Tongue (tissue), 2 donors: ENCODE results near the gene TUT1. TPM values are rescaled to one million over a fixed set of nuclear protein-coding genes. Genes with fewer than 3 reads are reported as not detected.
"Not testable (repeated sequence)": the region's sequence is repeated elsewhere in the genome, so short reads cannot be mapped to it uniquely, and the experiment has no call there.

ENCODE experiments used
- DNase-seq: peaks from one replicate; pipeline ENCODE4 v3.0.0-alpha.2; 2015
- total RNA-seq: library from RNA; depleted of rRNA; stranded (reverse); fragments of >200 nt; gene quantifications from one replicate; pipeline ENCODE4 v1.2.3, GENCODE V29; 2014

The TUT1 gene
- total RNA-seq, 1 donor from 2014 or later = 5.8 TPM

DNA sequence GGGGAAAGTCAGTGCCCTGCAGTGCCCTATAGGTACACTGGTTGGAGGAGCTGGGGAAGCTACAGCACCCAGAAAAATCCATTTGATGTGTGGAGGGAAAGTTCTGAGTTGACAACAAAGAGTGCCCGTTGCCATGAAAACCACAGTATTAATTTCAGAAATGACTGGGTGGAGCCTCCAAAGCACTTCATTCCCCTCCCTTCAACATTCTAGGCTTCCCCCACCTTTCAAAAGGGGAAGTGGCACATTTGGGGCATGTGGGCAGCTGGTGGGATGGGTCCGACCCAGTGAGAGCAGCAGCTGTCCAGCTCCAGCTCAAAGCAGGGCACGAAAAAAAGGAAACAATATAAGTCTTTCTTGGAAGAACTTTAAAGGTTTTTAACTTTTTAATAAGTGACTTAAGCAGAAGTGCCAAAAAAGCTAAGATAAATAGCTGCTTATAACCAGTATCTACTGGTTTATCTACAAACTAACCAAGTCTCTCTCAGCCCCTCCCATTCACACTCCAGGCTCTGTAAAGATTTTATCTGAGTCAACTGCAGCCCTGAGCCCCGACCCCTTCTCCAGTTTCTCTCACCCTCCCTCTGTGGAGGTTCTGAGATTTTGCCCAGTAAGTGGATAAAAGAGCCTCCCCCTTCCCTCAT lies 35.7 kb downstream of the TUT1 start:
- DNase-seq = peak; percentile 94

- DNase-seq = peak; percentile 93
These were observed 36.7 kb downstream of the TUT1 start for GRCh38 chr11:62554387-62555167.

DNA sequence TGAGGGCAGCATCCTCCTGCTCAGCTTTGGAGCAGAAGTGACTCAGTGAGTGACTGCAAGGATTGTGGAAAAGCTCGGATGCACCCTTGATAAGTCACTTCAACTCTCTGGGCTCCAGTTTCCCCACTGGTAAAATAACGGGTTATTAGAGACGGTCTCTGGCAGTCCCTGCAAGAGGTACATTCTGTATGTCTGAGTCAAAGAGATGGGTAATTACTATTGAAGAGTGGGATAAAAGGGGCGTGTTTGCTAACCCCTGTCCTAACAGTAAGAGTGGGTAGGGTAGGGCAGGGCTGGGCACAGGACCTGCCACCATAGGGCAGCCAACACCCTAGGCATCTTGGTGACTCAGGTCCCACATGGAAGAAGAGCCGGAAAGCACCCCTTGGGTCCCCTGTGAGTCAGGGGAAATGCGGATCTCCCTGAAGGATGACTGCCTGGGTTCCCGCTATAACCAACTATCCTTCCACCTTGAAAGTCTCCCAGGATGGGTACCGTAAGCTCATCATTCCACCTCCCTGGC lies 37.4 kb downstream of the TUT1 start:
- no peak for DNase-seq

DNA sequence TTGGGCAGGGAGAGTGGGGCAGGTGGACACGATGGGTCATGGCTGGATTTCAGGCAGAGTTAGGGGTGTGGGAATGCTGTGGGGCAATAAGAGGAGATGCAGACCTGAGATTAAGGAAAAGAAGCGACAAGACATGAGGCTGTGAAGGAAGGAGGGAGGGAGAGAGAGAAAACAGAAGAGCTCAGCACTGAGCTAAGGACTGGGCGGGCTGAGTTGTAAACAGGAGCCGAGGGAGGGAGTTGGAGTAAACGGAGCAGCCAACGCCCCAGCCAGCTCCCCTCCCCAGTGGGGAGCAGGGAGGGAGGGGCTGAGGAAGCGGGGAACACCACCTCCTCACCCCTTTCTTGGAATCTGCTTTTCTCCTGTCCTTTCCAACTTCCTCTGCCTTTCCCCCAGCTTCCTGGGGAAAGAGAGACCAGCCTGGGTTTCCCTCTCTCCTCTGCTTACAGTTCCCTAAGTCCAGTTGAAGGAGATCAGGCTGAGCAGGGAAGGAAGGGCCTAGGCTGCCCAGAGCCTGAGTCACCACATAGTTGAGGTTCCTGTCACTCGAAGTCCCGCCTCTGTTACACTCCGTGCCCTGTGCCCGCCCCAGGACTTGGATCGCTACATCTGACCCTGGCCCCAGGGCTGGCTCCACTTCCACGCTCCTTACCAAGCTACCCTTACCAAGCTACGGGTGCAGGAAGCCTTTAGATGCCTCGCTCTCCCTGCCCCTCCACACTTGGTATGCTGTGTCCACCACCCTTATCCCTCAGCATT lies 38.1 kb downstream of the TUT1 start:
- peak; percentile 92 for DNase-seq

GRCh38 chr11:62552485-62553079 lies 38.7 kb downstream of the TUT1 start:
- DNase-seq = peak; percentile 84

GRCh38 chr11:62550478-62550877 lies 40.8 kb downstream of the TUT1 start:
- not testable (repeated sequence) for DNase-seq

GRCh38 chr11:62548545-62549335 lies 42.6 kb downstream of the TUT1 start:
- DNase-seq = no peak

DNA sequence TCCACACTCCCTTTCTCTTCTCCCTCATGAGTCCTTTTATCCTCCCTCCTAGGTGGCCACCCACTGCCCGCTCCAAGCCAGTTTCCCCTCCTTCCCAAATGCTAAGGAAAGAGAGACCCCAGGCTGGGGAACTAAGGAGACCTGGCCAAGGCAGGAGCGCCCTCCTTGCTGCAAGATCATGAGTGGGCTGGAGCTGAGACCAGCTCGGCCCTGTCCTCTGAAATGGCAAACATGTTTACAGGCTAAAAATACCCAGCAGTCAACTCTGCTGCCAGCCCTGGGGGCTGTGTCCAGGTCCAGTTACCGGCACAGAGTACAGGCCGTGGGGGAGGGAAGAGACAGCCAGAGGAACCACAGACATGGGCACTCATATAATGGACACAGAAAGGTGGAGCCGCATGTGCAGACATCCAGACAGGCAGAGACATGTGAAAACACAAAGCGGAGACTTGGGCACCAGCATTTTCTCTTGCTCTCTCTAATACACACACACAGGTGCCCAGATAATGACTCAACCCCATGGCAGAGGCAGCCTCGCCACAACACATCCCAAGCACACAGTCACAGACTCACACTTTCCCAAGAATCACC lies 43.5 kb downstream of the TUT1 start:
- DNase-seq = peak; percentile 65

DNA sequence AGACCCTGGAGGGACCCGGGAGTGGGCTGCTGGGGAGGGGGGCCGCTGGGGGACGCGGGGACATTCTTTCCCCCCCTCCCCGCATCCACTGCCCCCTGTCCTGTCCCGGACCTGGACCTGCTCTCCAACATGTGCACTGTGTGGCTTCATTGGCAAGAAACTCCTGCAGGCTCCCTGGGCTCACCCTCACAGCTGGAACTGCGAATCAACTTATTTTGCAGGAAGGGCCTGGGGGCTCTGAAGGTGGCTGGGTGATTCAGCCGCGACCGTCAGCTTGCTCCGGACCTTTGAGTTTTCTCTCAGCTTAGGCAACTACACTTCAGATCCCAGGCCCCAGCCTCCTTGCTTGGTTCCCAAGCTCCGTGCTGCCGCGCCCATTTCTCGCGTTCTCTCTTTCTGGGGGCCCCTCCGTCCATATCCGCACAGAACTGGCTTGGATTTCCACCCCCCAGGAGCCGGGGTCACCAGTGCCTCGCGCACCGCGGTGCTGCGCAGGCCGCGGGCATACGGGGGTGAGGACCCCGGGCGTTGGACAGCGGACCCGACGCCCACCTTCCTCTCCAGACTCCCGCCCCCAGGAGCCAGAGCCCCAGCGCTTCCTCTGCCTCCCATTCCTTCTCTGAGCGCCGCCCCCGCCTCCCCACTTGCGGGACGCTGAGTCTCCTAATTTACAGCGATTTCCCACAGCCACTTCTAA lies 44.2 kb downstream of the TUT1 start:
- DNase-seq = peak; percentile 66

DNA sequence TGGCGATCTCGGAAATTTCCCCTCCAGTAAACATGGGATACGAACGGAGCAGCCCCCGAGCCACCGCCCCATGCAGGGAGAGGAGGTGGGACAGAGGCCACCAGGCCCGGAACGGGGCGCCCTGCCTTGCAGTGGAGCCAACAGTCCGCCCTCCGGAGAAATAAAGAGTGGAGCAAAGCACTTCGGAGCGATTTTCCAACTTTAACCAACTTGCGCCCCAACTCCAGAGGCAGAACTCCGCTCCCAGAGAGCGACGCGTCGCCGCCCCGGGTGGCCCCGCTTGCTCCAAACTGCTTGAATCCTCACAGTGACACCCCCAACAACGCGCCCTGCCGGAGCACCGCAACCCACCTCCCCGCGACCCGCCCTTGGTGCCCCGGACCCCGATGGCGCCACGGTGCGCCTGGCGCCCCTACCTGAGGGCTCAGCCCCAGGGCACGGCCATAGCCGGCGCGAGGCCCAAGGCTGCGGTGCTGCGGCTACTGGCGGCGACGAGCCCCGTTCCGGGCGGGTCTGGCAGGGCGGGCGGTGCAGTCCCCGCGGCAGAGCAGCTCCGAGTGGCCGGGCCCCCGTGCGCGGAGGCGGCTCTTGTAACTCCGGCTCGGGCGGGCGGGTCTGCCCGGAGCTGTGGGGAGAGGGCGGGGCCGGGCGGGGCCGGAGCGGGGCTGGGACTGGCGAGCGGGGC lies 44.9 kb downstream of the TUT1 start, which contains the start of gene AHNAK:
Gene AHNAK (minus strand): TSS at position 563 of the 685 bp plus-strand sequence. CDS start 10,708 bp downstream, outside the sequence.
- peak; percentile 92 for DNase-seq

DNA sequence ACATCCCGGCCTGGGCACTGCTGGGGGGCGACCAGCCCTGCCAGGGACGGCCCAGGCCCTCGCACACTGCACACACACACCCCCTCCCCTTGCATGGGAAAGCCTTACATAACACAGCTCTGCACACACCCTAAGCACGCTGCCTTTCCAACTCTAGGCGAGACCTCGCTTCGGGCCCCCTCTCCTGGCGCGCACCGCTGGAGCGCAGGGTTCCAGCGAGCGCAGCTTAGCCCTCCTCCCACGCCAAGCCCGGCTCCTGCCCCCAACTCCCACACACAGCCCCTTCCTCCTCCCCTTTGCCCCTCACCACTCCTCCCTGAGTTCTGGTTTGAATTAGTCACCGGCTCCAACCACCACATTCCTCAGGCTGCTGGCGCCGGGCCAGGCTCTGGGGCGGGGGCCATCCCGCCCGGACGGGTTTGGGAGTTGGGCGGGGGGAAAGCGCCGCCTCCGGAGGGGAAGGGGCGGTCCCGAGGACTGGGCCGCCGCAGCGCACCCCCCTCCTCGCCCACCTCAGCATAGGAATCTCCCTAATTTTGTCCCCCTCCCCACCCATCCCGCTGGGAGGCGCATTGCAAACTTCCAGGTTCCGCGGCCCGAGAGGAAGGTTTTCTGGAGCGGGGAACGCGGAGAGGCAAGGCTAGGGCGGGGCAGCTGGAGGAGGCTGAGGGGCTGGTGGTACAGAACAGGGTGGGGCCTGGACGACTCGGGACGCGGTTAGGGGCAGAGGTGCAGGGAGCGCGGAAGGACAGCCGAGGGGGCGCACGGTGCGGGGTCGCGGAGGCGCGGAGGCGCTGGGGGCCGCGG lies 45.7 kb downstream of the TUT1 start:
- peak; percentile 98 for DNase-seq

- peak; percentile 35 for DNase-seq
These were observed 46.5 kb downstream of the TUT1 start for GRCh38 chr11:62544581-62545436.

DNA sequence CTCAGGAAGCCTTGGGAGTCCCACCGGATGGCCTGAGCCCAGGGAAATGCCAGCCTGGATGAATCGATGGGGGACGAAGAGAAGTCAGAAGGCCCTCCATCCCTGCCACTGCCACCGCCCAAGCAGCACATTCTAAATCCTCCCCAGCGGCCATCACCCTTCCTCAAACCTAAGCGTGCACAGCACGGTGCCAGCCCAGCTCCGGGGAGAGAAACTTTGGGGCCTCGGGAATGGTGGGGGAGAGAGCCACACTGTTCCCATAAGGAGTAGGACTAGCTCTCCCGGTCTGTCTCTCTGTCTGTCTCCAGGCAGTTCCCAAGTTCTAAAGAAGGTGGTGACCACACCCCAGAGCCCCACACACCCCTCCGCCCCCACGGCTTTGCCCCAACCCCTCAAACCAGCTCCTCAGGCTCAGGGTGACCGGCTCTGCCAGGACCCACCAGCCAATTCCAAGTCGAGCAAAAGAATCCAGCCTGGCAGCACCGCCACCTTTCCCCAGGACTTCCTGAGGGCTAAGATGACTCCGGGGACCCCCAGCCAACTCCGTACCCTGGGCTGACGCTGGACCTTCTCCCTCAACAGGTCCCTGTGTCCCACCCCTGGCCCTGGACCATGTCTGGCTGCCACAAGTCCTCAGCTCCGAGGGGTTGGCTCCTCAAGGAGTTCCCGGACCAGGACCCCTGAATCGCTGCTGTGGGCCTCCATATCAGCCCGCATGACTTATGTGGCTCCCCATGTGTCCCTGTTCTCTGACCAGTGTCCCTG lies 47.5 kb downstream of the TUT1 start:
- no peak for DNase-seq

DNA sequence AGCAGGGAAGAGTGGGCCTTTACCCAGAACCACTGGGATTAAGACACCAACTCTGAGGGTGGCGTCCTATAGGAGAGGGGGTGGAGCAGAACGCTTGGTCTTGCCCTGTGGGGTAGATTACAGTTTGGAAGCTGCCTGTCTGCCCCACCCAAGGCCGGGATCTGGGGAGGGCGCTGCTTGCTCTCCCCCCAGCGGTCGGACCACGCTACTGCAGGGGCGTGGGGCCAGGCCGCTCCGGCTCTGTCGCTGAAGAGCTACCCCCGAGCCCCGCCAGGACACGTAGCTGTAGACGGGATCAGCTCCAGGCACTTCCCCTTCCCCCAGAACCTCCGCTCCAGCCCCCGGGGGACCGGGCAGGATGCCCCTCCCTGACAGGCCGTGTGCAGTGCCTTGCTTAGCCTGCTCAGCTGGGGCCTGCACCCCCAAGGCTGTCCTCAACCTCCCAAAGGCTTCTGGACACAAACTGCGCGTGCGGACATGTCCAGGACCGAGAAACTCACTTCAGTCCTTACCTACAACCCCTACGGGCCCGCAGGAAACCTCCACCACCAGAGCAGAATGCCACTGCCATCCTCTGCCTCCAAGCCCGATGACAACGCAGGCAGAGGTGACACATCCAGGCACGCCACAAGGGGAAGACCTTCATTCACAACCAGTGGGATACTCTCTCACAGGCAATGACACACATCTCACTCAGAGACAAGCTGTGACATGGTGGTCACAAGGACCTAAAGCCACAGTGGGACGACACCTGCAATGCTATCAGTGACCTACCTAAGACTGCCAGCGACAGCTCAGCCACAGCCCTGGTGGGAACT lies 48.4 kb downstream of the TUT1 start:
- peak; percentile 91 for DNase-seq

GRCh38 chr11:62542111-62542745 lies 49.1 kb downstream of the TUT1 start:
- no peak for DNase-seq
